Left lung (tissue), 10 donors: ENCODE measurements around the gene TLR8. TPM values are rescaled to one million over a fixed set of nuclear protein-coding genes. Genes with fewer than 3 reads are reported as not detected.

Experiments used
- ATAC-seq: fragments of 200-7000 bp; cut with Tn5 transposase; one replicate; pipeline ENCODE4 v1.9.1; 2020; ENCODE audit warnings: moderate library complexity
- DNase-seq, 4 donors: peaks; one replicate each; pipeline ENCODE4 v3.0.0-alpha.2; 2013 to 2020
- H3K27ac ChIP-seq, 2 donors: fragments of 200-600 bp; sonication (generic) in 1 of 2; one replicate each; pipeline versions ENCODE4 v1.5.0 to v1.8.0; 2020 to 2021
- H3K27me3 ChIP-seq, 2 donors: fragments of 200-600 bp; sonication (generic) in 1 of 2; one replicate each; pipeline versions ENCODE4 v1.5.0 to v1.8.0; 2020 to 2021
- H3K36me3 ChIP-seq, 2 donors: fragments of 200-600 bp; sonication (generic) in 1 of 2; one replicate each; pipeline versions ENCODE4 v1.5.0 to v1.8.0; 2020 to 2021
- H3K4me1 ChIP-seq, 2 donors: fragments of 200-600 bp; one replicate each; pipeline ENCODE4 v1.8.0; 2021
- H3K4me3 ChIP-seq, 2 donors: fragments of 200-600 bp; sonication (generic) in 1 of 2; one replicate each; pipeline versions ENCODE4 v1.5.0 to v1.8.0; 2020 to 2021; ENCODE audit warnings: mild to moderate bottlenecking in 1 of 2
- H3K9me3 ChIP-seq, 2 donors: fragments of 200-600 bp; sonication (generic) in 1 of 2; one replicate each; pipeline versions ENCODE4 v1.5.0 to v1.8.0; 2020 to 2021
- CTCF ChIP-seq, 2 donors: fragments of 200-600 bp; sonication (generic) in 1 of 2; IDR thresholded peaks; one replicate each; pipeline versions ENCODE4 v1.5.0 to v1.8.0; 2021; ENCODE audit warnings: antibody characterized with exemption in 2 of 2
- intact Hi-C, 2 donors: fragments of 100-400 bp; cut with DNase I; formaldehyde crosslinking; loops; one replicate each; pipeline versions ENCODE4 v1.11.2 to v1.14.2; 2022
- polyA plus RNA-seq, 6 donors: library from polyadenylated mRNA; unstranded; fragments of 120-200 nt; gene quantifications; one replicate each; pipeline ENCODE4 v1.2.1, GENCODE V29; 2013; ENCODE audit not compliant: insufficient read length in 6 of 6
- total RNA-seq, 2 donors: library from RNA; stranded (reverse); fragmentation: NEBNext Ultra II Directional; extraction: Animal tissue kit (Norgen Biotek cat#: 25700); gene quantifications; one replicate each; pipeline ENCODE4 v1.2.1, GENCODE V29; 2021
- donor health status: DM: no; HTN: yes; CAD: no.
- donor health status: DM: no; HTN: no; CAD: no.

The TLR8 gene
- total and polyA plus RNA-seq, 8 donors: 0.31 to 24.6 (median 0.53) TPM

- peak; percentile 64 for ATAC-seq
- Histone ChIP-seq H3K36me3 (no peaks in the 10 kb centered on the region), H3K27ac (no peak overlapping the region), H3K27me3 (no peaks in the 10 kb centered on the region), H3K4me1 (peaks cover 0 to 13% of the 10 kb centered on the region in 2 donors), H3K9me3 (no peaks in the 10 kb centered on the region), H3K4me3 (no peak overlapping the region)
- TF ChIP-seq CTCF (IDR thresholded peaks at IDR 0.05): peak; percentile 44 to 66
- peak in 2 of 4 donors; percentile 35 to 68 for DNase-seq
- intact Hi-C loops: no loop called here
Observed at GRCh38 chrX:12894074-12895030, 12.1 kb upstream of the TLR8 start.

DNA sequence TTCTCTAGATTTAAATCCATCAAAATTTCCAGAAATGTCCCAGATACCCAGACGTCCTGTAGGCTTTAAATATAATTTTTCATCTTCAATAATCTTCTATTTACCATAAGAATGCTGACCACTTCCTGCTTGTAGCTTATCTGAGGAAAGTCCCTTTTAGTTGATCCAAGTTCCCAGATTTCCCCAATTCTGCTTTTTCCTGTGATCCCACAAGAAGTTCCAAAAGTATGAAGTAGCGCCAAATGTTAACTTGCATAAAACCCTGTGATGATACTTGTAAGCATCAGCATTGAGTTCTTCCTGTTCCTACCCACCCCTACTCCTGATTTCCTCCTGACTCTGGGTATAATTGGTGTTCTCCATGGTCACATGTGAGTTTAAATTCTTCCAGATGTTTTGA lies 10.6 kb upstream of the TLR8 start:
- TF ChIP-seq CTCF (IDR thresholded peaks at IDR 0.05): no peak
- DNase-seq: no peak
- intact Hi-C loops: no loop called here

DNA sequence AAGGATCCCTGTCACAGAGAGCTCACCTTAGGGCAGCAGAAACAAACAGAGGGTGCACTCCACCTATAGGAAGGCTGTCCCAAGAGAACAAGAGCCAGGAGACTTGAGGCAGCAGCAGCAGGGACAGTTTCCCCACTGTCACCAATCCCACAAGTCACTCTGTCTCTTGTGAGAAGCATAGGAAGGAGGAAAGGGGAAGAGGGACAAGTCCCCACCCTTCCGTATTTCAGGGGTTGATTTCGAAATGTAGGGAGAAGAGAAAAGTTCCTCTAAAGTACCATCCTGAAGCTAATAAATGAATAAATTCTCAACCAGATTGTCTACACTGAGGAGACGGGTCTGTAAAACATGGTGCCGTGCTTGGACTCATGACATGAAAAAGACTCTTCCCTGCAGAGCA lies 9.5 kb upstream of the TLR8 start:
- no peaks in the 10 kb centered on the region for H3K36me3 ChIP-seq
- H3K4me1 ChIP-seq: peaks cover 0 to 7% of the 10 kb centered on the region in 2 donors
- no peaks in the 10 kb centered on the region for H3K9me3 ChIP-seq
- no peak overlapping the region for H3K4me3 ChIP-seq
- intact Hi-C loops: no loop called here
- peak overlapping the region in 1 of 2 donors; percentile 18 for H3K27ac ChIP-seq
- no peak for ATAC-seq
- no peaks in the 10 kb centered on the region for H3K27me3 ChIP-seq
- TF ChIP-seq CTCF (IDR thresholded peaks at IDR 0.05): no peak
- no peak for DNase-seq

More for the DNA sequence above, 10.6 kb upstream of the TLR8 start:
- Histone ChIP-seq H3K27ac (no peak overlapping the region), H3K4me1 (peaks cover 0 to 9% of the 10 kb centered on the region in 2 donors), H3K36me3 (no peaks in the 10 kb centered on the region), H3K9me3 (no peaks in the 10 kb centered on the region), H3K4me3 (no peak overlapping the region), H3K27me3 (no peaks in the 10 kb centered on the region)
- ATAC-seq: no peak

DNA sequence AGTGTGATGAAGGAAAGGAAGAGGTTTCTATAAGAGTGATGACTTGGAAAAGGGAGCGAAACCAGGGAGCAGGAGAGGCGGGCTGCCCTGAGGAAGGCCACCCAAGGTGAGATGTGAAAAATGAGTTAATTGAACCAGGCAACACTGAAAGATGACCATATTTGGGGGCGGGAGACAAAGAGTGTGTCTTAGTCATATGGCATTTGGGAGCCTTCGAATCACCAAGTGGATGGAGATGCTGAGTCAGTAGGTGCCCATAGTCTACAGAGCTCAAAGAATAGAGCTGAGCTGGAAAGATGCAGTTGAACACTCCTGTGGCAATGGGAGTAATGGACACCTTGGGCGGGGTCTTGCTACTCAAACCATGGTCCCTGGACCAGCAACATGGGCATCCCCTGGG lies 8.3 kb upstream of the TLR8 start:
- peaks cover 0 to 7% of the 10 kb centered on the region in 2 donors for H3K4me1 ChIP-seq
- no peaks in the 10 kb centered on the region for H3K36me3 ChIP-seq
- H3K27ac ChIP-seq: no peak overlapping the region
- intact Hi-C loops: no loop called here
- ATAC-seq (no peak), DNase-seq (no peak)
- no peaks in the 10 kb centered on the region for H3K9me3 ChIP-seq
- no peak for TF ChIP-seq CTCF (IDR thresholded peaks at IDR 0.05)
- no peak overlapping the region for H3K4me3 ChIP-seq
- H3K27me3 ChIP-seq: no peaks in the 10 kb centered on the region

DNA sequence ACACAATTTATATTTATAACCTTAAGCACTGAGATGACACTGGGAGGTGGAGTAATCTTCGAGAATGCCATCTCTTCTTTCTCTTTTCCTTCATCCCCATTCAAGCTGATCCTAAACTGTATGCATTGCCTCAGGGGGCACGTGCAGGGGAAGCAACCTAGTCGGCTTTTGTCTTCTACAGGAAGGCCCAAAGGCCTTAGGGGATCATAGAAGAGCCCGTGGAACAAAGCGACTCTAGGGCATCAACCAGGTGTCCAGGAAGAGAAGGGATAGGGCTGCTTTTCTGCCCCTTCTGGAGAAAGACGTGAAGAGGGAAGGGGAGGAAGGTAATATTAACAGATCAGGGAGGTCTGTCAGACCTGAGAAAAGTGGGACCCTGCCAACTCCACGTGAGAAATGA lies 6.9 kb upstream of the TLR8 start:
- H3K36me3 ChIP-seq: no peaks in the 10 kb centered on the region
- no peak for TF ChIP-seq CTCF (IDR thresholded peaks at IDR 0.05)
- no peaks in the 10 kb centered on the region for H3K9me3 ChIP-seq
- intact Hi-C loops: no loop called here
- no peaks in the 10 kb centered on the region for H3K27me3 ChIP-seq
- DNase-seq (no peak), ATAC-seq (no peak)
- no peak overlapping the region for H3K4me3 ChIP-seq
- no peaks in the 10 kb centered on the region for H3K4me1 ChIP-seq
- H3K27ac ChIP-seq: no peak overlapping the region
